ENCODE data around the gene MCM9.

Gene MCM9

DNA sequence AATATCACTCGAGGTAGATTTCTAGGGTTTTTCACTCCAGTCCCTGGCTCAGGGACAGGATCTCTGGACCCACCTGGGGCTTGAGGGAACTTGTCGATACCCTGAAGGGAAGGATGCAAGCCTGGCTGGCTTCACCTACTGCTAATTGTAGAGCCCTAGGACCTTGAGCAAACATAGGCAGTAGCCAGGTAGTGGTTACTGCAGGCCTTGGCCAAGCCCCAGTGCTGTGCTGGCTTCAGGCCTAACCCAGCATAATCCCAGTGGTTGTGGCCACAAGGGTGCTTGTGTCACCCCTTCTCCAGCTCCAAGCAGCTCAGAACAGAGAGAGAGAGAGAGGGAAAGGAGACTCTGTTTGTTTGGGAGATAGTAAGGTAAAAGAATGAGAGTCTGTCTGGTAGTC lies 5.8 kb upstream of the MCM9 start:
- Histone ChIP-seq H3K36me3 (no peaks in the 10 kb centered on the region), H3K27ac (no peak overlapping the region), H3K27me3 (no peaks in the 10 kb centered on the region), H3K4me3 (ENCODE audit: low read depth in 1 of 2, low read length in 1 of 2) (no peak overlapping the region), H3K9me3 (no peaks in the 10 kb centered on the region), H3K4me1 (ENCODE audit: control insufficient read depth in 1 of 2, insufficient read depth in 1 of 2, low read depth in 1 of 2, low read length in 1 of 2) (peaks cover 0 to 1% of the 10 kb centered on the region in 2 experiments)
- TF ChIP-seq, protein P1, sequence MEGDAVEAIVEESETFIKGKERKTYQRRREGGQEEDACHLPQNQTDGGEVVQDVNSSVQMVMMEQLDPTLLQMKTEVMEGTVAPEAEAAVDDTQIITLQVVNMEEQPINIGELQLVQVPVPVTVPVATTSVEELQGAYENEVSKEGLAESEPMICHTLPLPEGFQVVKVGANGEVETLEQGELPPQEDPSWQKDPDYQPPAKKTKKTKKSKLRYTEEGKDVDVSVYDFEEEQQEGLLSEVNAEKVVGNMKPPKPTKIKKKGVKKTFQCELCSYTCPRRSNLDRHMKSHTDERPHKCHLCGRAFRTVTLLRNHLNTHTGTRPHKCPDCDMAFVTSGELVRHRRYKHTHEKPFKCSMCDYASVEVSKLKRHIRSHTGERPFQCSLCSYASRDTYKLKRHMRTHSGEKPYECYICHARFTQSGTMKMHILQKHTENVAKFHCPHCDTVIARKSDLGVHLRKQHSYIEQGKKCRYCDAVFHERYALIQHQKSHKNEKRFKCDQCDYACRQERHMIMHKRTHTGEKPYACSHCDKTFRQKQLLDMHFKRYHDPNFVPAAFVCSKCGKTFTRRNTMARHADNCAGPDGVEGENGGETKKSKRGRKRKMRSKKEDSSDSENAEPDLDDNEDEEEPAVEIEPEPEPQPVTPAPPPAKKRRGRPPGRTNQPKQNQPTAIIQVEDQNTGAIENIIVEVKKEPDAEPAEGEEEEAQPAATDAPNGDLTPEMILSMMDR (IDR thresholded peaks at IDR 0.05), result no peak

DNA sequence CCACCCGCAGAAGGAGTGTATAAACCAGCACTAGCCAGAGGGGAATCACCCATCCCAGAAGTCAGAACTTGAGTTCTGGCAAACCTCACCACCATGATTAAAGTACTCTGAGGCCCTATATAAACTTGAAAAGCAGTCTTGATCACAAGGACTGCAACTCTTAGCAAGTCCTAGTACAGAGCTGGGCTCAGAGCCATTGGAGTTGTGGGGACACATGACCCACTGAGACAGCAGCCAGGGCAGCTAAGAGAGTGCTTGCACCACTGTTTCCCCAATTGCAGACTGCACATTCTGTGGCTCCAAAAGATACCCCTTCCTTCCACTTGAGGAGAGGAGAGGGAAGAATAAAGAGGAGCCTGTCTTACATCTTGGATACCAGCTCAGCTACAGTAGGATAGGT lies 4.7 kb upstream of the MCM9 start:
- no peaks in the 10 kb centered on the region for H3K9me3 ChIP-seq
- no peak overlapping the region for H3K4me3 ChIP-seq (ENCODE audit: low read depth in 1 of 2, low read length in 1 of 2)
- TF ChIP-seq, protein P1 (IDR thresholded peaks at IDR 0.05), result no peak
- no peaks in the 10 kb centered on the region for H3K36me3 ChIP-seq
- no peak overlapping the region for H3K27ac ChIP-seq
- peaks cover 3 to 10% of the 10 kb centered on the region in 2 experiments for H3K4me1 ChIP-seq (ENCODE audit: control insufficient read depth in 1 of 2, insufficient read depth in 1 of 2, low read depth in 1 of 2, low read length in 1 of 2)
- no peaks in the 10 kb centered on the region for H3K27me3 ChIP-seq

DNA sequence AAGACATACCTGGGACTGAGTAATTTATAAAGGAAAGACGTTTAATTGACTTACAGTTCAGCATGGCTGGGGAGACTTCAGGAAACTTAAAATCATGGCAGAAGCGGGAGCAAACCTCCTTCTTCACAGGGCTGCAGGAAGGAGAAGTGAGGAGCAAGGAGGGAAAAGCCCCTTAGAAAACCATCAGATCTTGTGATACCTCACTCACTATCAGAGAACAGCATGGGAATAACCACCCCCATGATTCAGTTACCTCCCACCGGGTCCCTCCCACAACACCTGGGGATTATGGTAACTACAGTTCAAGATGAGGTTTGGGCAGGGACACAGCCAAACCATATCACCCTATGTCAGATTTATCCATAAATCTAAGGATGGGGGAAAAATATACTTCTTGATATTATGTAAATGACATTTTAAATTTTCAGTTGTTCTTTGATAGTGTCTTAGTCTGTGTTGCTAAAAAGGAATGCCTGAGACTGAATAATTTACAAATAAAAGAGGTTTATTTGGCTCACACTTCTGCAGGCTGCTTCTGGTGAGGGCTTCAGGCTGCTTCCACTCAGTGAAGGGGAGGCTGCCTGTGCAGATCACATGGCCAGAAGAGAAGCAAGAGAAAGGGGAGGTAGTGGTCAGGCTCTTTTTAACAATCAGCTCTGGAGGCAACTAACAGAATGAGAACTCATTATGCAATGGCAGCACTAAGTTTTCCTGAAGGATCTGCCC lies 1.2 kb upstream of the MCM9 start:
- TF ChIP-seq, protein P1 (IDR thresholded peaks at IDR 0.05), result no peak
- Histone ChIP-seq H3K4me1 (ENCODE audit: control insufficient read depth in 1 of 2, insufficient read depth in 1 of 2, low read depth in 1 of 2, low read length in 1 of 2) (peaks cover 11 to 14% of the 10 kb centered on the region in 2 experiments), H3K4me3 (ENCODE audit: low read depth in 1 of 2, low read length in 1 of 2) (no peak overlapping the region), H3K9me3 (no peaks in the 10 kb centered on the region), H3K36me3 (peaks cover 11% of the 10 kb centered on the region), H3K27me3 (no peaks in the 10 kb centered on the region), H3K27ac (no peak overlapping the region)

DNA sequence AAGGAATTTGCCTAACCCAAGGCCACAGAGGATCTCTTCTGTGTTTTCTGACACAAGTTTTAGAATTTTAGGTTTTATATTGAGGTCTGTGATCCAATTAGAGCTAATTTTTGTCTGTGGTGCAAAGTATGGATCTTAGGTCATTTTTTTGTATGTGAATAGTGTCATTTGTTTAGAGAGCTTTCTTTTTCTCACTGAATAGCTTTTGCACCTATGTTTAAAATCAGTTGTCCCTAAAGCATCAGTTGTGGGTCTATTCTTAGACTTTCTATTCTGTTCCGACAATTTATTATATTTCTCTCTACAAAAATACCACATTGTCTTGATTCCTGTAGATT lies 341 bp upstream of the MCM9 start:
- Histone ChIP-seq H3K36me3 (peaks cover 20% of the 10 kb centered on the region), H3K4me1 (ENCODE audit: control insufficient read depth in 1 of 2, insufficient read depth in 1 of 2, low read depth in 1 of 2, low read length in 1 of 2) (peaks cover 11 to 14% of the 10 kb centered on the region in 2 experiments), H3K27me3 (no peaks in the 10 kb centered on the region), H3K4me3 (ENCODE audit: low read depth in 1 of 2, low read length in 1 of 2) (peak overlapping the region; percentile 99), H3K27ac (peak overlapping the region; percentile 88), H3K9me3 (no peaks in the 10 kb centered on the region)
- TF ChIP-seq, protein P1 (IDR thresholded peaks at IDR 0.05), result no peak

DNA sequence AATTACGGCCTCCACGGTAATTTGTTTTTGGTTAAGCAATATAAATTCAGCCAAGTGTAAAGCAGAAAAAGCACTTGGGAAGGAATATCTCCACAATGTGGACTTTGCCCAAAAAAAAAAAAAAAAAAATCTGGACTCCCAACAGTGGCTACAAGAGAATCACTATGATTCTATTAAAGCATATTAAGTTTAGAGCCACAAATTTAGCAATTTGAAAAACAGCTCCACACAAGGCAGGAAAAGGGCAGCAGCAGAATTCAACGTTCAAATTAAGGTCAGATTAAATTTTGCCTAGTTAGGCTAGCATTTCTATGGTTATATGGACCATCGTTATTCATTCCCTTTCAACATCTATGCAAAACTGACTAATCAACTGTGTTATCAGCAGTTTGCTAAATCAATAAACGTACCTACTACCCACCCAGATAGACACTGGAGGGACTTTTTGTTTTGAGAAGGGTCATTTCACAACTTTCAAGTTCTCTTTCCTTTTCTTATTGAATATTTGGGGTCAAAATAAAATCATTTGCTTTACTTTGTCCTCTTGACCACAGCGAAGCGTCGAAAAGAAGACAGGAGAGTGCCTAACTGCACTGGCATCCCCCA lies 1.0 kb downstream of the MCM9 start:
- TF ChIP-seq, protein P1 (IDR thresholded peaks at IDR 0.05), result no peak
- Histone ChIP-seq H3K4me3 (ENCODE audit: low read depth in 1 of 2, low read length in 1 of 2) (peak overlapping the region; percentile 99), H3K27me3 (no peaks in the 10 kb centered on the region), H3K4me1 (ENCODE audit: control insufficient read depth in 1 of 2, insufficient read depth in 1 of 2, low read depth in 1 of 2, low read length in 1 of 2) (peaks cover 11 to 14% of the 10 kb centered on the region in 2 experiments), H3K27ac (peak overlapping the region; percentile 88), H3K36me3 (peaks cover 25% of the 10 kb centered on the region), H3K9me3 (no peaks in the 10 kb centered on the region)
